ENCODE measurements around the gene KISS1.

Gene KISS1

GRCh38 chr1:204190212-204191211 is 5.8 kb downstream of the KISS1 start:
- Histone ChIP-seq H3K9ac (ENCODE audit: low read depth, low read length) (no peak overlapping the region), H3K9me3 (replicated peaks; ENCODE audit: low read length) (no peaks in the 10 kb centered on the region), H3K27me3 (ENCODE audit: control insufficient read depth, insufficient read depth, low read length) (peaks cover 82% of the 10 kb centered on the region), H3K4me2 (ENCODE audit: low read length) (no peak overlapping the region), H3K36me3 (ENCODE audit: insufficient read depth, low read length) (no peaks in the 10 kb centered on the region), H3K4me1 (ENCODE audit: control insufficient read depth, insufficient read depth, low read length) (no peaks in the 10 kb centered on the region), H3K4me3 (ENCODE audit: low read length) (no peak overlapping the region)

- Histone ChIP-seq H3K4me1 (ENCODE audit: control insufficient read depth, insufficient read depth, low read length) (no peaks in the 10 kb centered on the region), H3K27me3 (ENCODE audit: control insufficient read depth, insufficient read depth, low read length) (peaks cover 75% of the 10 kb centered on the region), H3K36me3 (ENCODE audit: insufficient read depth, low read length) (no peaks in the 10 kb centered on the region)
Measured at GRCh38 chr1:204188959-204189639, 7.2 kb downstream of the KISS1 start.

GRCh38 chr1:204186597-204186996 is 9.7 kb downstream of the KISS1 start:
- Histone ChIP-seq H3K4me2 (ENCODE audit: low read length) (no peak overlapping the region), H3K4me1 (ENCODE audit: control insufficient read depth, insufficient read depth, low read length) (no peaks in the 10 kb centered on the region), H3K9ac (ENCODE audit: low read depth, low read length) (no peak overlapping the region), H3K4me3 (ENCODE audit: low read length) (no peak overlapping the region), H3K9me3 (replicated peaks; ENCODE audit: low read length) (no peaks in the 10 kb centered on the region), H3K36me3 (ENCODE audit: insufficient read depth, low read length) (no peaks in the 10 kb centered on the region), H3K27me3 (ENCODE audit: control insufficient read depth, insufficient read depth, low read length) (peaks cover 50% of the 10 kb centered on the region)

More at GRCh38 chr1:204188959-204189639, 7.2 kb downstream of the KISS1 start:
- H3K4me3 ChIP-seq (ENCODE audit: low read length): no peak overlapping the region
- no peak overlapping the region for H3K4me2 ChIP-seq (ENCODE audit: low read length)
- H3K9ac ChIP-seq (ENCODE audit: low read depth, low read length): no peak overlapping the region
- no peaks in the 10 kb centered on the region for H3K9me3 ChIP-seq (replicated peaks; ENCODE audit: low read length)

GRCh38 chr1:204181116-204181515 is 15.2 kb downstream of the KISS1 start:
- H3K36me3 ChIP-seq (ENCODE audit: insufficient read depth, low read length): no peaks in the 10 kb centered on the region
- H3K9me3 ChIP-seq (replicated peaks; ENCODE audit: low read length): no peaks in the 10 kb centered on the region
- no peak overlapping the region for H3K9ac ChIP-seq (ENCODE audit: low read depth, low read length)
- H3K4me1 ChIP-seq (ENCODE audit: control insufficient read depth, insufficient read depth, low read length): no peaks in the 10 kb centered on the region
- H3K27me3 ChIP-seq (ENCODE audit: control insufficient read depth, insufficient read depth, low read length): peaks cover 55% of the 10 kb centered on the region
- H3K4me2 ChIP-seq (ENCODE audit: low read length): no peak overlapping the region
- H3K4me3 ChIP-seq (ENCODE audit: low read length): no peak overlapping the region

- Histone ChIP-seq H3K9ac (ENCODE audit: low read depth, low read length) (no peak overlapping the region), H3K9me3 (replicated peaks; ENCODE audit: low read length) (no peaks in the 10 kb centered on the region), H3K4me3 (ENCODE audit: low read length) (no peak overlapping the region), H3K27me3 (ENCODE audit: control insufficient read depth, insufficient read depth, low read length) (peaks cover 60% of the 10 kb centered on the region), H3K4me1 (ENCODE audit: control insufficient read depth, insufficient read depth, low read length) (no peaks in the 10 kb centered on the region), H3K36me3 (ENCODE audit: insufficient read depth, low read length) (no peaks in the 10 kb centered on the region), H3K4me2 (ENCODE audit: low read length) (no peak overlapping the region)
Measured at GRCh38 chr1:204180133-204180532, 16.2 kb downstream of the KISS1 start.

- Histone ChIP-seq H3K4me1 (ENCODE audit: control insufficient read depth, insufficient read depth, low read length) (no peaks in the 10 kb centered on the region), H3K4me3 (ENCODE audit: low read length) (no peak overlapping the region), H3K4me2 (ENCODE audit: low read length) (no peak overlapping the region), H3K27me3 (ENCODE audit: control insufficient read depth, insufficient read depth, low read length) (peaks cover 63% of the 10 kb centered on the region), H3K9ac (ENCODE audit: low read depth, low read length) (no peak overlapping the region), H3K9me3 (replicated peaks; ENCODE audit: low read length) (no peaks in the 10 kb centered on the region), H3K36me3 (ENCODE audit: insufficient read depth, low read length) (no peaks in the 10 kb centered on the region)
Measured at GRCh38 chr1:204178487-204179281, 17.6 kb downstream of the KISS1 start.

GRCh38 chr1:204177133-204177532 is 19.2 kb downstream of the KISS1 start:
- Histone ChIP-seq H3K4me1 (ENCODE audit: control insufficient read depth, insufficient read depth, low read length) (peaks cover 6% of the 10 kb centered on the region), H3K4me3 (ENCODE audit: low read length) (no peak overlapping the region), H3K27me3 (ENCODE audit: control insufficient read depth, insufficient read depth, low read length) (peaks cover 63% of the 10 kb centered on the region), H3K4me2 (ENCODE audit: low read length) (no peak overlapping the region), H3K9me3 (replicated peaks; ENCODE audit: low read length) (no peaks in the 10 kb centered on the region), H3K9ac (ENCODE audit: low read depth, low read length) (no peak overlapping the region), H3K36me3 (ENCODE audit: insufficient read depth, low read length) (no peaks in the 10 kb centered on the region)

- Histone ChIP-seq H3K4me2 (ENCODE audit: low read length) (no peak overlapping the region), H3K4me3 (ENCODE audit: low read length) (no peak overlapping the region), H3K4me1 (ENCODE audit: control insufficient read depth, insufficient read depth, low read length) (peaks cover 16% of the 10 kb centered on the region), H3K36me3 (ENCODE audit: insufficient read depth, low read length) (no peaks in the 10 kb centered on the region), H3K27me3 (ENCODE audit: control insufficient read depth, insufficient read depth, low read length) (peaks cover 58% of the 10 kb centered on the region), H3K9me3 (replicated peaks; ENCODE audit: low read length) (no peaks in the 10 kb centered on the region), H3K9ac (ENCODE audit: low read depth, low read length) (no peak overlapping the region)
Measured at GRCh38 chr1:204176049-204176448, 20.2 kb downstream of the KISS1 start.

- no peaks in the 10 kb centered on the region for H3K36me3 ChIP-seq (ENCODE audit: insufficient read depth, low read length)
- peaks cover 49% of the 10 kb centered on the region for H3K27me3 ChIP-seq (ENCODE audit: control insufficient read depth, insufficient read depth, low read length)
- H3K4me2 ChIP-seq (ENCODE audit: low read length): no peak overlapping the region
- no peaks in the 10 kb centered on the region for H3K9me3 ChIP-seq (replicated peaks; ENCODE audit: low read length)
- no peak overlapping the region for H3K9ac ChIP-seq (ENCODE audit: low read depth, low read length)
- H3K4me1 ChIP-seq (ENCODE audit: control insufficient read depth, insufficient read depth, low read length): peaks cover 16% of the 10 kb centered on the region
- no peak overlapping the region for H3K4me3 ChIP-seq (ENCODE audit: low read length)
Measured at GRCh38 chr1:204174958-204175357, 21.3 kb downstream of the KISS1 start.

- H3K4me3 ChIP-seq (ENCODE audit: low read length): no peak overlapping the region
- peaks cover 25% of the 10 kb centered on the region for H3K27me3 ChIP-seq (ENCODE audit: control insufficient read depth, insufficient read depth, low read length)
- no peaks in the 10 kb centered on the region for H3K36me3 ChIP-seq (ENCODE audit: insufficient read depth, low read length)
- peaks cover 16% of the 10 kb centered on the region for H3K4me1 ChIP-seq (ENCODE audit: control insufficient read depth, insufficient read depth, low read length)
- no peaks in the 10 kb centered on the region for H3K9me3 ChIP-seq (replicated peaks; ENCODE audit: low read length)
- no peak overlapping the region for H3K4me2 ChIP-seq (ENCODE audit: low read length)
- no peak overlapping the region for H3K9ac ChIP-seq (ENCODE audit: low read depth, low read length)
Measured at GRCh38 chr1:204172404-204173029, 23.8 kb downstream of the KISS1 start.

GRCh38 chr1:204171751-204172178 is 24.5 kb downstream of the KISS1 start:
- Histone ChIP-seq H3K4me3 (ENCODE audit: low read length) (no peak overlapping the region), H3K27me3 (ENCODE audit: control insufficient read depth, insufficient read depth, low read length) (peaks cover 21% of the 10 kb centered on the region), H3K4me1 (ENCODE audit: control insufficient read depth, insufficient read depth, low read length) (peaks cover 16% of the 10 kb centered on the region), H3K9me3 (replicated peaks; ENCODE audit: low read length) (no peaks in the 10 kb centered on the region), H3K9ac (ENCODE audit: low read depth, low read length) (no peak overlapping the region), H3K36me3 (ENCODE audit: insufficient read depth, low read length) (no peaks in the 10 kb centered on the region), H3K4me2 (ENCODE audit: low read length) (no peak overlapping the region)

Data from skeletal muscle satellite cell (primary cell).